ENCODE data around the gene TMEM30B. TPM values are rescaled to one million over a fixed set of nuclear protein-coding genes. Genes with fewer than 3 reads are reported as not detected.

TMEM30B gene
- total and polyA plus RNA-seq, 2 of the 8 experiments (the other 6 are each of a cell fraction or from before 2014, with no cell fraction given), result 11.2 to 18.7 TPM

GRCh38 chr14:61319706-61320105, 38.6 kb upstream of the TMEM30B start (continued):
- TF ChIP-seq KDM1A (IDR thresholded peaks at IDR 0.05; ENCODE audit: borderline replicate concordance, low read length) (no peak), HDAC6 (IDR thresholded peaks at IDR 0.05; ENCODE audit: low read depth, low read length) (no peak), BCL11A (IDR thresholded peaks at IDR 0.05; ENCODE audit: low read depth in 2 of 2, low read length in 2 of 2) (no peak)

Data from H1 (cell line).